ENCODE results near the gene JAKMIP2.

DNA sequence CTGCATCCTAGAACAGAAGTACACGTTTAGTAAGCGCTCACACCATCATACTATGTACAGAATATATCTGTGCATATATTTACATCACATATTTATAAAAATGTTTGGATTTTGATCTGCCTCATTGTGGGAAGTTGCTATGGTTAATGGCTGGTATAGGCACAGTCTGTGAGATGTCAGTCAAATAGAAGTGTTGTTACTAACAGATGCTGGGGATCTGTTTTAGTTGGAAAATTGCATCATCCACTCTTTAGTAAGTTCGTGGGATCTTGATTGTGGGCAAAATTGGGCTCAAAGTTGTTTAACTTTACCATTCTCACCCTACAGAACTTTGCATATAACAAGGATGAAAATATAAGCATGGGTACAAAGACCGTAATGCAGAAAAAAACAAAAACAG lies 196.3 kb downstream of the JAKMIP2 start:
- TF ChIP-seq POLR2A (IDR thresholded peaks at IDR 0.05; ENCODE audit: low read depth), result no peak
- TF ChIP-seq, protein P1, sequence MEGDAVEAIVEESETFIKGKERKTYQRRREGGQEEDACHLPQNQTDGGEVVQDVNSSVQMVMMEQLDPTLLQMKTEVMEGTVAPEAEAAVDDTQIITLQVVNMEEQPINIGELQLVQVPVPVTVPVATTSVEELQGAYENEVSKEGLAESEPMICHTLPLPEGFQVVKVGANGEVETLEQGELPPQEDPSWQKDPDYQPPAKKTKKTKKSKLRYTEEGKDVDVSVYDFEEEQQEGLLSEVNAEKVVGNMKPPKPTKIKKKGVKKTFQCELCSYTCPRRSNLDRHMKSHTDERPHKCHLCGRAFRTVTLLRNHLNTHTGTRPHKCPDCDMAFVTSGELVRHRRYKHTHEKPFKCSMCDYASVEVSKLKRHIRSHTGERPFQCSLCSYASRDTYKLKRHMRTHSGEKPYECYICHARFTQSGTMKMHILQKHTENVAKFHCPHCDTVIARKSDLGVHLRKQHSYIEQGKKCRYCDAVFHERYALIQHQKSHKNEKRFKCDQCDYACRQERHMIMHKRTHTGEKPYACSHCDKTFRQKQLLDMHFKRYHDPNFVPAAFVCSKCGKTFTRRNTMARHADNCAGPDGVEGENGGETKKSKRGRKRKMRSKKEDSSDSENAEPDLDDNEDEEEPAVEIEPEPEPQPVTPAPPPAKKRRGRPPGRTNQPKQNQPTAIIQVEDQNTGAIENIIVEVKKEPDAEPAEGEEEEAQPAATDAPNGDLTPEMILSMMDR (IDR thresholded peaks at IDR 0.05), result no peak
